SK-N-SH (cell line): ENCODE measurements around the gene SLC39A3. TPM values are rescaled to one million over a fixed set of nuclear protein-coding genes. Genes with fewer than 3 reads are reported as not detected.

Experiments used
- CTCF ChIA-PET: fragments of 300-600, 350-600 bp; formaldehyde crosslinking; extraction: SDS; loops from one replicate; lab custom pipeline; 2021; lab: Yijun Ruan, JAX
- POLR2A ChIA-PET: fragments of 350-600 bp; sonication (Branson Sonifier 250); formaldehyde crosslinking; extraction: SDS; loops from one replicate; lab custom pipeline; 2020; ENCODE audit warnings: antibody characterized with exemption, inconsistent platforms; lab: Yijun Ruan, JAX
- DNase-seq: peaks from one replicate; pipeline ENCODE4 v3.0.0; 2012
- H2AFZ ChIP-seq: fragments of 200-600 bp; sonication (generic); 2 replicates; pipeline ENCODE4 v1.8.1; 2016; ENCODE audit warnings: antibody characterized with exemption, mild to moderate bottlenecking, low read depth
- H3F3A ChIP-seq: fragments of 200-600 bp; sonication (generic); replicated peaks from 2 replicates; pipeline ENCODE3; 2016; ENCODE audit warnings: antibody characterized with exemption, mild to moderate bottlenecking; ENCODE audit not compliant: insufficient read depth
- H3K27ac ChIP-seq, 2 experiments: fragments of 200-500 bp in 1 of 2; fragments of 200-600 bp in 1 of 2; sonication (Bioruptor generic) in 1 of 2; sonication (generic), shearing (Covaris generic) in 1 of 2; 2 replicates each; pipeline versions ENCODE4 v1.5.1 to v1.6.1; 2014 to 2016; ENCODE audit warnings: low read depth in 2 of 2, inconsistent platforms in 1 of 2, low read length in 1 of 2, mild to moderate bottlenecking in 1 of 2, mixed read lengths in 1 of 2
- H3K27me3 ChIP-seq: fragments of 200-600 bp; sonication (generic), shearing (Covaris generic); 2 replicates; pipeline ENCODE4 v1.6.1; 2016; ENCODE audit warnings: mixed run types; ENCODE audit not compliant: insufficient read depth
- H3K36me3 ChIP-seq, 2 experiments: fragments of 200-500 bp in 1 of 2; fragments of 200-600 bp in 1 of 2; sonication (Bioruptor generic) in 1 of 2; sonication (generic) in 1 of 2; replicated peaks in 1 of 2; 2 replicates each; pipeline versions ENCODE3 to v1.5.1; 2014 to 2016; ENCODE audit warnings: low read length in 1 of 2, mild to moderate bottlenecking in 1 of 2; ENCODE audit not compliant: insufficient read depth in 2 of 2, control insufficient read depth in 1 of 2
- H3K4me1 ChIP-seq, 2 experiments: fragments of 200-500 bp in 1 of 2; fragments of 200-600 bp in 1 of 2; sonication (Bioruptor generic) in 1 of 2; sonication (generic), shearing (Covaris generic) in 1 of 2; 2 replicates each; pipeline versions ENCODE4 v1.5.1 to v1.6.1; 2014 to 2016; ENCODE audit warnings: low read depth in 1 of 2, low read length in 1 of 2, mixed run types in 1 of 2; ENCODE audit not compliant: insufficient read depth in 2 of 2, control insufficient read depth in 1 of 2
- H3K4me2 ChIP-seq: fragments of 200-600 bp; sonication (generic), shearing (Covaris generic); 2 replicates; pipeline ENCODE4 v1.6.1; 2017; ENCODE audit warnings: mixed run types
- H3K4me3 ChIP-seq, 2 experiments: fragments of 200-500 bp in 1 of 2; fragments of 200-600 bp in 1 of 2; sonication (Bioruptor generic) in 1 of 2; sonication (generic), shearing (Covaris generic) in 1 of 2; 2 replicates each; pipeline versions ENCODE4 v1.5.1 to v1.8.1; 2014 to 2016; ENCODE audit warnings: low read depth in 2 of 2, inconsistent platforms in 1 of 2, low read length in 1 of 2, mild to moderate bottlenecking in 1 of 2, mixed read lengths in 1 of 2, moderate library complexity in 1 of 2
- H3K79me2 ChIP-seq: fragments of 200-600 bp; sonication (generic); 2 replicates; pipeline ENCODE4 v1.8.1; 2017; ENCODE audit warnings: mild to moderate bottlenecking; ENCODE audit not compliant: insufficient read depth
- H3K9ac ChIP-seq: fragments of 200-600 bp; sonication (generic); 2 replicates; pipeline ENCODE4 v1.6.1; 2017; ENCODE audit warnings: mixed run types
- H3K9me2 ChIP-seq: fragments of 200-600 bp; sonication (generic); 2 replicates; pipeline ENCODE4 v1.6.1; 2017; ENCODE audit warnings: mixed run types
- H3K9me3 ChIP-seq: fragments of 200-600 bp; sonication (generic); 2 replicates; pipeline ENCODE4 v1.6.1; 2017; ENCODE audit warnings: mixed run types, mild to moderate bottlenecking, moderate library complexity
- H4K20me1 ChIP-seq: fragments of 200-600 bp; sonication (generic); 2 replicates; pipeline ENCODE4 v1.6.1; 2017; ENCODE audit warnings: mild to moderate bottlenecking, mixed run types; ENCODE audit not compliant: insufficient read depth
- ELF1 ChIP-seq: IDR thresholded peaks from 2 replicates; pipeline ENCODE4 v1.4.0; 2012
- EP300 ChIP-seq, 2 experiments: IDR thresholded peaks; 2 replicates each; pipeline versions ENCODE4 v1.4.0 to v1.6.1; 2012; ENCODE audit warnings: borderline replicate concordance in 1 of 2, low read depth in 1 of 2, low read length in 1 of 2
- GATA2 ChIP-seq: sonication (generic); formaldehyde crosslinking; IDR thresholded peaks from 2 replicates; pipeline ENCODE4 v1.5.0; 2020; ENCODE audit warnings: mild to moderate bottlenecking, missing genetic modification reagents
- JUND ChIP-seq: IDR thresholded peaks from 2 replicates; pipeline ENCODE4 v1.4.0; 2012
- MXI1 ChIP-seq: IDR thresholded peaks from 2 replicates; pipeline ENCODE4 v1.6.1; 2012; ENCODE audit warnings: mild to moderate bottlenecking, low read depth, low read length, improper control_type of control experiment
- NFIC ChIP-seq: IDR thresholded peaks from 2 replicates; pipeline ENCODE4 v1.4.0; 2012; ENCODE audit warnings: borderline replicate concordance
- POLR2AphosphoS5 ChIP-seq: IDR thresholded peaks from 2 replicates; pipeline ENCODE4 v1.6.1; 2012; ENCODE audit warnings: low read depth, low read length
- RFX5 ChIP-seq: IDR thresholded peaks from 2 replicates; pipeline ENCODE4 v1.6.1; 2012; ENCODE audit warnings: mild to moderate bottlenecking, improper control_type of control experiment, low read length
- RXRA ChIP-seq: IDR thresholded peaks from 2 replicates; pipeline ENCODE4 v1.4.0; 2012; ENCODE audit warnings: low read depth, mild to moderate bottlenecking, borderline replicate concordance
- SMC3 ChIP-seq: IDR thresholded peaks from 2 replicates; pipeline ENCODE4 v1.6.1; 2012; ENCODE audit warnings: low read depth, low read length, improper control_type of control experiment
- TAF1 ChIP-seq: IDR thresholded peaks from 2 replicates; pipeline ENCODE4 v1.6.1; 2012; ENCODE audit warnings: low read depth, mild to moderate bottlenecking, low read length, moderate library complexity, borderline replicate concordance
- WGBS: methylation state at CpG from one replicate; pipeline ENCODE4 v1.1.6; 2017; ENCODE audit warnings: low lambda C conversion rate; 5-methylcytosine and 5-hydroxymethylcytosine counted together
- polyA plus RNA-seq, 3 experiments: library from polyadenylated mRNA; depleted of rRNA; stranded (reverse); fragments of >200 nt; gene quantifications; 2 replicates each; pipeline ENCODE4 v1.2.3, GENCODE V29; 2012
- TF ChIP-seq, protein P1 (sequence below): IDR thresholded peaks from 2 replicates; pipeline ENCODE4; 2012
- TF ChIP-seq, protein P2 (sequence below): IDR thresholded peaks from 2 replicates; pipeline ENCODE4 v1.4.0; 2012; ENCODE audit warnings: low read depth, borderline replicate concordance

The SLC39A3 gene
- polyA plus RNA-seq, 1 of the 3 experiments (the other 2 are of a cell fraction), result 45.2 TPM

GRCh38 chr19:2729943-2730818 lies 9.6 kb downstream of the SLC39A3 start:
- DNase-seq, result peak; percentile 33
- Histone ChIP-seq H4K20me1 (no peaks in the 10 kb centered on the region), H3K4me1 (peaks cover 0 to 11% of the 10 kb centered on the region in 2 experiments; a peak in 1 of 4 replicates), H3K9me3 (no peaks in the 10 kb centered on the region), H3K9ac (no peak overlapping the region), H3K79me2 (no peaks in the 10 kb centered on the region), H3F3A (no peaks in the 10 kb centered on the region), H3K4me3 (no peak overlapping the region), H3K9me2 (no peaks in the 10 kb centered on the region), H3K4me2 (no peak overlapping the region), H3K36me3 (peaks cover 0 to 12% of the 10 kb centered on the region in 2 experiments), H2AFZ (no peak overlapping the region), H3K27me3 (no peaks in the 10 kb centered on the region), H3K27ac (no peak overlapping the region)
- ChIA-PET CTCF (interaction anchor here (2.4 kb wide), 1 partner anchor 19 kb away, joined by 8 read pairs; no protein-coding TSS in a partner anchor), POLR2A (no interaction called here)
- no peak for TF ChIP-seq POLR2AphosphoS5
- TF ChIP-seq JUND, result no peak
- TF ChIP-seq SMC3, result no peak
- TF ChIP-seq, protein P1, sequence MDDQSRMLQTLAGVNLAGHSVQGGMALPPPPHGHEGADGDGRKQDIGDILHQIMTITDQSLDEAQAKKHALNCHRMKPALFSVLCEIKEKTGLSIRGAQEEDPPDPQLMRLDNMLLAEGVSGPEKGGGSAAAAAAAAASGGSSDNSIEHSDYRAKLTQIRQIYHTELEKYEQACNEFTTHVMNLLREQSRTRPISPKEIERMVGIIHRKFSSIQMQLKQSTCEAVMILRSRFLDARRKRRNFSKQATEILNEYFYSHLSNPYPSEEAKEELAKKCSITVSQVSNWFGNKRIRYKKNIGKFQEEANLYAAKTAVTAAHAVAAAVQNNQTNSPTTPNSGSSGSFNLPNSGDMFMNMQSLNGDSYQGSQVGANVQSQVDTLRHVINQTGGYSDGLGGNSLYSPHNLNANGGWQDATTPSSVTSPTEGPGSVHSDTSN, result no peak
- no peak for TF ChIP-seq TAF1
- TF ChIP-seq GATA2 (CRISPR knock-in tag), result no peak
- no peak for TF ChIP-seq MXI1
- no peak for TF ChIP-seq RFX5
- no peak for TF ChIP-seq RXRA
- TF ChIP-seq ELF1, result no peak
- 79% methylated on average over 6 of the region's 26 CpGs for WGBS

GRCh38 chr19:2728783-2729387 lies 10.9 kb downstream of the SLC39A3 start:
- no peak overlapping the region for H3K4me3 ChIP-seq
- no peaks in the 10 kb centered on the region for H4K20me1 ChIP-seq
- H3K36me3 ChIP-seq, result peaks cover 0 to 5% of the 10 kb centered on the region in 2 experiments
- DNase-seq, result peak; percentile 33
- no peaks in the 10 kb centered on the region for H3K9me2 ChIP-seq
- TF ChIP-seq, protein P2, sequence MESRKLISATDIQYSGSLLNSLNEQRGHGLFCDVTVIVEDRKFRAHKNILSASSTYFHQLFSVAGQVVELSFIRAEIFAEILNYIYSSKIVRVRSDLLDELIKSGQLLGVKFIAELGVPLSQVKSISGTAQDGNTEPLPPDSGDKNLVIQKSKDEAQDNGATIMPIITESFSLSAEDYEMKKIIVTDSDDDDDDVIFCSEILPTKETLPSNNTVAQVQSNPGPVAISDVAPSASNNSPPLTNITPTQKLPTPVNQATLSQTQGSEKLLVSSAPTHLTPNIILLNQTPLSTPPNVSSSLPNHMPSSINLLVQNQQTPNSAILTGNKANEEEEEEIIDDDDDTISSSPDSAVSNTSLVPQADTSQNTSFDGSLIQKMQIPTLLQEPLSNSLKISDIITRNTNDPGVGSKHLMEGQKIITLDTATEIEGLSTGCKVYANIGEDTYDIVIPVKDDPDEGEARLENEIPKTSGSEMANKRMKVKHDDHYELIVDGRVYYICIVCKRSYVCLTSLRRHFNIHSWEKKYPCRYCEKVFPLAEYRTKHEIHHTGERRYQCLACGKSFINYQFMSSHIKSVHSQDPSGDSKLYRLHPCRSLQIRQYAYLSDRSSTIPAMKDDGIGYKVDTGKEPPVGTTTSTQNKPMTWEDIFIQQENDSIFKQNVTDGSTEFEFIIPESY, result no peak
- TF ChIP-seq EP300 (IDR thresholded peaks at IDR 0.05; ENCODE audit: borderline replicate concordance in 1 of 2, low read depth in 1 of 2, low read length in 1 of 2) (no peak), NFIC (no peak)
- ChIA-PET CTCF (interaction anchor here (1.2 to 3.9 kb wide), 4 partner anchors 20 to 92 kb away, joined by 4 to 19 read pairs (median 7); no protein-coding TSS in a partner anchor), POLR2A (interaction anchor here (0.5 to 2.2 kb wide), 2 partner anchors 10 to 670 kb away, joined by 3 to 7 read pairs; no protein-coding TSS in a partner anchor)
- no peaks in the 10 kb centered on the region for H3K79me2 ChIP-seq
- H3K4me1 ChIP-seq, result peaks cover 0 to 11% of the 10 kb centered on the region in 2 experiments; a peak in 1 of 4 replicates
- WGBS, result 76% methylated on average over 15 of the region's 23 CpGs
- no peak overlapping the region for H3K27ac ChIP-seq
- no peaks in the 10 kb centered on the region for H3K9me3 ChIP-seq
- no peak overlapping the region for H3K9ac ChIP-seq
- H3K27me3 ChIP-seq, result no peaks in the 10 kb centered on the region
- no peak overlapping the region for H2AFZ ChIP-seq
- no peaks in the 10 kb centered on the region for H3F3A ChIP-seq
- no peak overlapping the region for H3K4me2 ChIP-seq
